HS-27A (cell line): ENCODE results near the gene NODAL.

ENCODE experiments used
- DNase-seq: peaks from one replicate; pipeline ENCODE4 v3.0.0-alpha.2; 2012; ENCODE audit warnings: low read depth, missing footprints

NODAL gene

GRCh38 chr10:70432561-70433263 is 8.8 kb downstream of the NODAL start:
- no peak for DNase-seq

GRCh38 chr10:70432101-70432500 is 9.4 kb downstream of the NODAL start:
- DNase-seq, result no peak

- DNase-seq, result no peak
These were observed 10.7 kb downstream of the NODAL start for GRCh38 chr10:70430493-70431445.

- DNase-seq, result no peak
These were observed 14.7 kb downstream of the NODAL start for GRCh38 chr10:70426823-70427222.

GRCh38 chr10:70425096-70425495 is 16.4 kb downstream of the NODAL start:
- no peak for DNase-seq

GRCh38 chr10:70424320-70424719 is 17.2 kb downstream of the NODAL start:
- DNase-seq, result no peak

- DNase-seq, result no peak
These were observed 22.8 kb downstream of the NODAL start for GRCh38 chr10:70418713-70419112.

GRCh38 chr10:70418229-70418628 is 23.3 kb downstream of the NODAL start:
- DNase-seq, result no peak

- no peak for DNase-seq
These were observed 23.9 kb downstream of the NODAL start for GRCh38 chr10:70417568-70417967.

- DNase-seq, result no peak
These were observed 29.1 kb downstream of the NODAL start for GRCh38 chr10:70412356-70412755.

- no peak for DNase-seq
These were observed 30.9 kb downstream of the NODAL start for GRCh38 chr10:70410608-70411007.

GRCh38 chr10:70409772-70410171 is 31.7 kb downstream of the NODAL start:
- DNase-seq, result no peak

GRCh38 chr10:70405037-70405824 is 36.2 kb downstream of the NODAL start:
- peak; percentile 40 for DNase-seq

- DNase-seq, result no peak
These were observed 36.8 kb downstream of the NODAL start for GRCh38 chr10:70404787-70405036.

- DNase-seq, result peak; percentile 63
These were observed 37.3 kb downstream of the NODAL start, which contains the start of gene EIF4EBP2 for GRCh38 chr10:70404036-70404786. Gene EIF4EBP2 (plus strand): TSS chr10:70404145. CDS start chr10:70404402, 257 bp downstream.

GRCh38 chr10:70403483-70404035 is 37.9 kb downstream of the NODAL start:
- DNase-seq, result no peak

- DNase-seq, result no peak
These were observed 42.3 kb downstream of the NODAL start for GRCh38 chr10:70399177-70399576.

GRCh38 chr10:70396140-70396539 is 45.3 kb downstream of the NODAL start:
- no peak for DNase-seq

- no peak for DNase-seq
These were observed 49.8 kb downstream of the NODAL start for GRCh38 chr10:70391654-70392053.
